Thyroid gland (tissue), 4 donors: ENCODE results near the gene CDH23. TPM values are rescaled to one million over a fixed set of nuclear protein-coding genes. Genes with fewer than 3 reads are reported as not detected.

Source experiments
- DNase-seq, 2 donors: peaks; one replicate each; pipeline ENCODE4 v3.0.0-alpha.2; 2019
- H3K27ac ChIP-seq, 3 donors: fragments of 200-600 bp; sonication (generic); 1 replicate in 2 of 3; 2 replicates in 1 of 3; pipeline ENCODE4 v1.5.1; 2016 to 2019; ENCODE audit warnings: mild to moderate bottlenecking in 1 of 3, moderate library complexity in 1 of 3
- H3K27me3 ChIP-seq: fragments of 200-600 bp; sonication (generic); one replicate; pipeline ENCODE4 v1.5.1; 2019
- H3K36me3 ChIP-seq, 2 donors: fragments of 200-600 bp; sonication (generic); one replicate each; pipeline ENCODE4 v1.5.1; 2016 to 2019
- H3K4me1 ChIP-seq, 2 donors: fragments of 200-600 bp; sonication (generic); one replicate each; pipeline ENCODE4 v1.5.1; 2017 to 2019
- H3K4me3 ChIP-seq, 3 donors: fragments of 200-600 bp; sonication (generic); replicated peaks in 1 of 3; 1 replicate in 2 of 3; 2 replicates in 1 of 3; pipeline ENCODE4 v1.5.1; 2016; ENCODE audit warnings: mild to moderate bottlenecking in 1 of 3
- H3K9me3 ChIP-seq: fragments of 200-600 bp; sonication (generic); one replicate; pipeline ENCODE4 v1.5.1; 2017
- CTCF ChIP-seq, 6 experiments: fragments of 200-600 bp in 3 of 6; fragments of 450-650 bp in 3 of 6; sonication (generic) in 3 of 6; IDR thresholded peaks; one replicate each; pipeline ENCODE4 v1.5.1; 2016 to 2019; ENCODE audit warnings: antibody characterized with exemption in 6 of 6, mild to moderate bottlenecking in 2 of 6, inconsistent platforms in 1 of 6, moderate library complexity in 1 of 6
- POLR2A ChIP-seq, 2 donors: fragments of 450-650 bp; IDR thresholded peaks; one replicate each; pipeline ENCODE4 v1.6.1; 2017; ENCODE audit warnings: antibody characterized with exemption in 2 of 2, mild to moderate bottlenecking in 2 of 2, moderate library complexity in 1 of 2
- WGBS, 2 donors: methylation state at CpG; one replicate each; pipeline ENCODE4 v1.1.5; 2017; 5-methylcytosine and 5-hydroxymethylcytosine counted together
- intact Hi-C: fragments of 100-400 bp; cut with DNase I; formaldehyde crosslinking; loops from one replicate; pipeline ENCODE4 v1.15.1; 2023
- total RNA-seq, 4 donors: library from RNA; depleted of rRNA; stranded (reverse); fragments of >200 nt; gene quantifications; one replicate each; pipeline ENCODE4 v1.2.3, GENCODE V29; 2016

The CDH23 gene
- total RNA-seq, 4 donors from 2014 or later, result 3.0 to 4.2 (median 3.9) TPM

GRCh38 chr10:71582506-71583475 lies 186.1 kb downstream of the CDH23 start:
- no peaks in the 10 kb centered on the region for H3K4me1 ChIP-seq
- no peaks in the 10 kb centered on the region for H3K27me3 ChIP-seq
- TF ChIP-seq CTCF (IDR thresholded peaks at IDR 0.05) (no peak), POLR2A (IDR thresholded peaks at IDR 0.05) (no peak)
- no peaks in the 10 kb centered on the region for H3K9me3 ChIP-seq
- H3K36me3 ChIP-seq, result no peaks in the 10 kb centered on the region
- WGBS, 2 donors, result 77 to 86% methylated on average over 17 to 21 of the region's 21 CpGs
- DNase-seq, result no peak
- intact Hi-C loops, result no loop called here
- H3K4me3 ChIP-seq, result no peak overlapping the region
- H3K27ac ChIP-seq, result no peak overlapping the region

GRCh38 chr10:71584461-71584860 lies 187.7 kb downstream of the CDH23 start:
- TF ChIP-seq CTCF (IDR thresholded peaks at IDR 0.05) (no peak), POLR2A (IDR thresholded peaks at IDR 0.05) (no peak)
- Histone ChIP-seq H3K36me3 (no peaks in the 10 kb centered on the region), H3K27ac (no peak overlapping the region), H3K9me3 (no peaks in the 10 kb centered on the region), H3K4me1 (peaks cover 0 to under 1% of the 10 kb centered on the region in 2 donors), H3K4me3 (no peak overlapping the region), H3K27me3 (no peaks in the 10 kb centered on the region)
- WGBS, 2 donors, result 77 to 81% methylated on average over 5 of the region's 5 CpGs
- intact Hi-C loops, result no loop called here
- no peak for DNase-seq

GRCh38 chr10:71584902-71585563 lies 188.3 kb downstream of the CDH23 start:
- TF ChIP-seq POLR2A (IDR thresholded peaks at IDR 0.05), result no peak
- TF ChIP-seq CTCF (IDR thresholded peaks at IDR 0.05), result no peak
- Histone ChIP-seq H3K9me3 (no peaks in the 10 kb centered on the region), H3K27ac (no peak overlapping the region), H3K4me1 (peaks cover 5 to 7% of the 10 kb centered on the region in 2 donors), H3K27me3 (no peaks in the 10 kb centered on the region), H3K4me3 (no peak overlapping the region), H3K36me3 (no peaks in the 10 kb centered on the region)
- 83 to 88% methylated on average over 10 of the region's 10 CpGs for WGBS, 2 donors
- intact Hi-C loops, result no loop called here
- no peak for DNase-seq

- TF ChIP-seq CTCF (IDR thresholded peaks at IDR 0.05), result no peak
- TF ChIP-seq POLR2A (IDR thresholded peaks at IDR 0.05), result no peak
- H3K4me1 ChIP-seq, result peaks cover 11 to 12% of the 10 kb centered on the region in 2 donors
- H3K36me3 ChIP-seq, result no peaks in the 10 kb centered on the region
- no peaks in the 10 kb centered on the region for H3K9me3 ChIP-seq
- no peaks in the 10 kb centered on the region for H3K27me3 ChIP-seq
- DNase-seq, result no peak
- no peak overlapping the region for H3K4me3 ChIP-seq
- 77 to 83% methylated on average over 10 of the region's 10 CpGs for WGBS, 2 donors
- H3K27ac ChIP-seq, result no peak overlapping the region
- intact Hi-C loops, result no loop called here
Observed at GRCh38 chr10:71585564-71586290, 189.0 kb downstream of the CDH23 start.
